GM19397 (cell line): Measurements from ENCODE around the gene MRC1.
"Not testable (repeated sequence)": the region's sequence is repeated elsewhere in the genome, so short reads cannot be mapped to it uniquely, and the experiment has no call there.

ENCODE experiments used
- ATAC-seq: cut with Tn5 transposase; IDR thresholded peaks from one replicate; pipeline ENCODE4 v1.9.1; 2021; ENCODE audit warnings: mild to moderate bottlenecking, moderate library complexity; ENCODE audit not compliant: unreplicated experiment

Gene MRC1

DNA sequence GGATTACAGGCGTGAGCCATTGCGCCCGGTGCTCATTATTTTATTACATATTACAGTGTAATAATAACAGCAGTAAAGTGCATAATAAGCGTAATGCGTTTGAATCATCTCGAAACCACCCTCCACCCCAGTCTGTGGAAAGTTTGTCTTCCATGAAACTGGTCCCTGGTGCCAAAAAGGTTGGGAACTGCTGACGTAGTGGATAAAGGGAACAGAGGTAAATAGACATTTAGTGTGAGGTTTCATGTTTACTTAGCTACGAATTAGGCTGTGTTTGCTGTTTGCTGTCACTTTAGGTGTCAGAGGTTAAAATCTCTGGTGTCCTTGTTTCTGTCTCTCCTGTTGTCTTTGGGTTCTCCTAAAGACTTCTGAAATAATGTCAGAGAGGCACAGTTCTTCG is 82.3 kb downstream of the MRC1 start:
- no peak for ATAC-seq

DNA sequence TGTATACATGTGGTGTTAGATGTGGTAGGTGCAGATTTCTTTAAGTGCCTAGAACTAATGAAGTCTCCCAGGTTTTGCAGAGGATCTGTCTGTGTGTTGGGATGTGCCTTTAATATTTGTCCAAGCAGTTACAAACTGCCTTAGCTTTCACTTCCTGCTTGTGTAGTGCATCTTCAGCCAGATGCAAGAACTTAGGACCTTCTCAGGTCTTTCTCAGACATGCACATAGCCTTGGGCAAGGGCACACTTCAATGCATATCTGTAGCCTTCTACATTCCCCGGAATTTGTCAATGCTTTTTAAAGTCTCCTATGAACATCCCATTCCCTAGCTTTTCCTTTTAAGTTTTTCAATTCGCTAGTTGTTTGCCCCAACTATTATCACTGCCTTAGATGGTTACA is 95.4 kb downstream of the MRC1 start:
- ATAC-seq, result no peak

GRCh38 chr10:17905491-17905890 is 96.3 kb downstream of the MRC1 start:
- no peak for ATAC-seq

GRCh38 chr10:17906002-17906401 is 96.9 kb downstream of the MRC1 start:
- ATAC-seq, result no peak

GRCh38 chr10:17907641-17908040 is 98.5 kb downstream of the MRC1 start:
- ATAC-seq, result no peak

GRCh38 chr10:17910125-17910789 is 101.1 kb downstream of the MRC1 start:
- no peak for ATAC-seq

GRCh38 chr10:17912754-17913153 is 103.6 kb downstream of the MRC1 start:
- no peak for ATAC-seq

- ATAC-seq, result no peak
These were observed 104.5 kb downstream of the MRC1 start for GRCh38 chr10:17913604-17914003.

- no peak for ATAC-seq
These were observed 105.3 kb downstream of the MRC1 start for GRCh38 chr10:17914169-17915045.

GRCh38 chr10:17915181-17915580 is 106.0 kb downstream of the MRC1 start:
- ATAC-seq, result no peak

DNA sequence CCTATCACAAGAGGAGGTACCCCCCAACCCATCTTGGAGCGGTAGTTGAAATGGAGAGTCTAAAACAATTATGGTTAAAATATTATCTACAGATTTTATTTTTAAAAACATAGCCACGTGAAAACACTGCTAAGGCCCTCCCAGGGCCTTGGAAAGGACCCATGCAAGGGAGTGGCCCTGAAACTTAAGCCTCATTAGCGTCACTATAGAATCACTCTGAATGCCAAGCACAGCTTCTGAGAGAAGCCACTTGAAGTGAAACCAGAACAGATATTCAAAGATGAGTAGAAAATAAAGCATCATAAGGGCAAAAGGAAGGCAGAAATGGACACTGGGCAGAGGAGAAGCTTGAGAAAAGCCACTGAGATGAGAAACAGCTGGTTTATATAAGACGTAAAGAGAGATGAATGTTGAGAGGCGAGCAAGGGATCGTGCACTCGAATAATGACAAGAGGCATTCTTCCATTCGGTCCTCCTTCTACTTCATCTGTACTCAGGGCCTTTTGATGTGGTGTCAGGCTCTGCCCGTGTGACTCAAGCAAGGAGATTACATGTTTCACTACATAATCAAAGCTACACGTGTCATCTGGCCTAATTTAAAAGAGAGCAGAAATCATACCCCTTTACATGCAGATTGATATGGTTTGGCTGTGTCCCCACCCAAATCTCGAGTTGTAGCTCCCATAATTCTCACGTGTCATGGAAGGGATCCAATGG is 109.2 kb downstream of the MRC1 start:
- ATAC-seq, result no peak

DNA sequence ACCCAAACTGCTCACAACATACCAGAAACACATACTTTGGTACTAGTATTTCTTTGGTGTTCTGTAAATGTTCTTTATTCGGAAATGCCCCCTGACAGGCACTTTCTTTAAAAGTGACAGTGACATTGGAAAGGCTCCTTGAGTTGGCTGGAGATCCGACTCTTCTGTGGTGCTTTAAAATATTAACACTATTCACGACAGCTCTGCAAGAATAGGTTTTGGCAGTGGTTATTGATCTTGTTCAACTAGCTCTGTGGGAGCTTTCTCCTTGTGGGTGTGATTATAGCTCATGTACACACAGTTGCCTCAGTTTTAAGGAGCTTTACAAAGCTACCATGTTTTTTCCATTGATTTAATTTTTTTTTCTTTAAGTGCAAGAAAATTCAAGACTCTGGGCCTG is 112.2 kb downstream of the MRC1 start:
- ATAC-seq, result no peak

DNA sequence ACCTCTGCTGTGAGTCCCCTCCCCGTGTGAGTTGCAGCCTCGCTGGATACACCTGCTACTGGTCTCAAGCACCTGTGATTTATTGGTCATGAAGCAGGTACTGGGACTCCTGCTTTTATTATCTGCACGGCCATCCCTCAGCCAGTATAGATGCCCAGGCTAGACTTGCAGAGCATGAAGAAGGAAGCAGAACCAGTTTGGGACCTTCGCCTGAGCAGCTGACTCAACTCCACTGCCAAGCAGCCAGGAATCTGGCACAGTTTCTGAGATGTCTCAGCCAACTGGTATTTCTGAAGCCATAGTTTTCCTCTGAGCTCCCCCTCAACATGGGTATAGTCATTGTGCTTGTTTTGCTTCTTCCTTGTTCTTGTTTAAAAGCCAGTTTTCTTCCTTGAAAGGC is 114.6 kb downstream of the MRC1 start:
- ATAC-seq, result no peak

GRCh38 chr10:17943033-17943745 is 134.0 kb downstream of the MRC1 start:
- ATAC-seq, result no peak

GRCh38 chr10:17950269-17950668 is 141.1 kb downstream of the MRC1 start:
- not testable (repeated sequence) for ATAC-seq

DNA sequence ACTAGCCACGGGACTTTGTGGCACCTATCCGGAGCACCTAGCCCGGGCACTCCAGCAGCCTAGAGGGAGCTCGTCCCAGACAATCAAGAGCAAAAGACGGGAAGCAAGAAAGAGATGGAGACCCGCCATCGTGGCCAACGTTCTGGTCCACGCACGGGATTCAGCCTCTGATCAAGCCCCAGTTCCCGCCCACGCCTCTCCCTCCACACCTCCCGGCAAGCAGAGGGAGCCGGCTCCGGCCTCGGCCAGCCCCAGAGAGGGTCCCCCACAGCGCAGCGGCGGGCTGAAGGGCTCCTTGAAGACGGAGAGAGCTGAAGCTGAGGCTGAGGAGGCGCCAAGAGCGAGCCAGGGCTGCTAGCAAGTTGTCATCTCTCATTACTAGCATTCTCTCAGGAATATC is 141.6 kb downstream of the MRC1 start:
- ATAC-seq, result no peak

DNA sequence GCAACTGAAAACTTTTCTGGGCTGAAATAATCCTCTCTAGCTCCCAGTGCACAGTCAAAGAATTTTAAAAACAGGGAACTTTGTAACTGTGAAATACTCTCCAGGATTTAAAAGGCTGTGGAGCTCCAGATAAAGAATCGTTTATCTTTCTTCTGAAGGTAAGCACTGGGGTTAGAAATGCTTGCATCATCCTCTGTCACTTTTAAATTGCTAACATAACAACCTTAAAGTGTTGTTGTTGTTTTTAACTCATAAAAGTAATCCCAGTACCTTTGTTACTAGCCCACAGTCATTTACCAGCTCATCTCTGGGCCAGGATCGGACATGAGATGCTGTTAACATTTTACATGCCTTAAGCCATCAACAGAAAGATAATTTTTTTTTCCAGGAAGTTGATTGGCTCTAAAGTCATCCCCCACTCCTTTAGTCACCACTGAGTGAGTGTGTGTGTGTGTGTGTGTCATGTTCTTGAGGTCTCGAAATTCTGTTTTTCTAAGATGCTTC is 142.8 kb downstream of the MRC1 start, which contains the start of gene SLC39A12:
Gene SLC39A12, plus strand, starts transcription at position 51 of the 504 bp plus-strand sequence. CDS start 1,359 bp downstream, outside the sequence.
- no peak for ATAC-seq

DNA sequence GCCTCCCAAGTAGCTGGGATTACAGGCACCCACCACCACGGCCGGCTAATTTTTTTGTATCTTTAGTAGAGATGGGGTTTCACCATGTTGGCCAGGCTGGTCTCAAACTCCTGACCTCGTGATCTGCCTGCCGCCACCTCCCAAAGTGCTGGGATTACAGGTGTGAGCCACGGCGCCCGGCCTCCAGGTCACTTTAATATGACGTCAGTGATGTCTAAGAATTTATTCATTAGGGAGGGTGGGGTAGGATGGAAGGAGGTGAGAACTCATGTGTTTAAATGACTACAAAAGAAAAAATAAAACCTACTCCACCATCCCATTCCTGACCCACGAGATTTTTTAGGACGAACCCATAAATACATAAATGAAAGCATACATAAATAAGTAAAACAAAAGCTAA is 145.2 kb downstream of the MRC1 start:
- ATAC-seq, result not testable (repeated sequence)

DNA sequence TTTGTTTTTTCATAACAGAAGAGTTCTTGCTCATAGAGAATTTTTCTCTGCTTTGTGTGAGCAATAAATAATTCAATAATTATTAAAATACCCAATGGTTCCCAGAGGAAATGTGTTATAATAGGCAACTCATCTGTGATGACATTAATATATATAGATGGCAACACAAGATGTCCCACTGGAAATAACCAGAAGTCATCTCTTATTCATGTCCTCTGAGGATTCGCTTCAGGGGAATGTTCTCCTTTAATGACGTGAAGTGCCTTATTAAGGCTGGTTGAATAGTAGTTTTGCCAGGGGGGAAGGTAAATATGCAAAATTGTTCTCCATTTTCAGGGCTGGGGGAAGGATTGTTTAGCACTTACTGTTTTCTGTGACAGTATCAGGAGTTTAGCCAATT is 145.7 kb downstream of the MRC1 start:
- no peak for ATAC-seq

- no peak for ATAC-seq
These were observed 148.9 kb downstream of the MRC1 start for GRCh38 chr10:17958049-17958448.

- ATAC-seq, result no peak
These were observed 150.7 kb downstream of the MRC1 start for GRCh38 chr10:17959870-17960269.
